ENCODE measurements around the gene ITGA4.

The ITGA4 gene

DNA sequence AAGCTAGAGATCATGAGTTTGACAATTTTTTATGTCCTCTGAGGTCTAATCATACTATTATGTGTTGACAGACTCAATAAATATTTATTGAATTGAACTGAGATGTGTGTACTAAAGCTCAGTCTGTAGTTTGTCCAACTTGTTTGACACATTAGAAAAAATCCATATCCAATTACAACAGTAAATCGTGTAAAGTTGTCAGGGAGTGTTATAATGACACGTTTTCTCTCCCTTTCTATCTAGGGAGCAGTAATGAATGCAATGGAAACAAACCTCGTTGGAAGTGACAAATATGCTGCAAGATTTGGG, 28.4 kb downstream of the ITGA4 start:
- no peak for TF ChIP-seq EZH2phosphoT487 (IDR thresholded peaks at IDR 0.05; ENCODE audit: borderline replicate concordance)
- TF ChIP-seq, protein P1, sequence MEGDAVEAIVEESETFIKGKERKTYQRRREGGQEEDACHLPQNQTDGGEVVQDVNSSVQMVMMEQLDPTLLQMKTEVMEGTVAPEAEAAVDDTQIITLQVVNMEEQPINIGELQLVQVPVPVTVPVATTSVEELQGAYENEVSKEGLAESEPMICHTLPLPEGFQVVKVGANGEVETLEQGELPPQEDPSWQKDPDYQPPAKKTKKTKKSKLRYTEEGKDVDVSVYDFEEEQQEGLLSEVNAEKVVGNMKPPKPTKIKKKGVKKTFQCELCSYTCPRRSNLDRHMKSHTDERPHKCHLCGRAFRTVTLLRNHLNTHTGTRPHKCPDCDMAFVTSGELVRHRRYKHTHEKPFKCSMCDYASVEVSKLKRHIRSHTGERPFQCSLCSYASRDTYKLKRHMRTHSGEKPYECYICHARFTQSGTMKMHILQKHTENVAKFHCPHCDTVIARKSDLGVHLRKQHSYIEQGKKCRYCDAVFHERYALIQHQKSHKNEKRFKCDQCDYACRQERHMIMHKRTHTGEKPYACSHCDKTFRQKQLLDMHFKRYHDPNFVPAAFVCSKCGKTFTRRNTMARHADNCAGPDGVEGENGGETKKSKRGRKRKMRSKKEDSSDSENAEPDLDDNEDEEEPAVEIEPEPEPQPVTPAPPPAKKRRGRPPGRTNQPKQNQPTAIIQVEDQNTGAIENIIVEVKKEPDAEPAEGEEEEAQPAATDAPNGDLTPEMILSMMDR (conservative IDR thresholded peaks at IDR 0.05; ENCODE audit: low read length) = no peak
- Histone ChIP-seq H3K9me3 (ENCODE audit: insufficient read depth, low read depth, low read length) (no peaks in the 10 kb centered on the region), H3K4me1 (ENCODE audit: insufficient read depth, low read length, poor library complexity, severe bottlenecking) (no peaks in the 10 kb centered on the region), H3K79me2 (ENCODE audit: insufficient read depth, low read length) (peaks cover 58% of the 10 kb centered on the region), H3K9me2 (replicated peaks; ENCODE audit: low read depth, low read length) (no peaks in the 10 kb centered on the region), H4K20me1 (ENCODE audit: insufficient read depth, low read length, poor library complexity, severe bottlenecking) (peaks cover 73% of the 10 kb centered on the region), H3K4me2 (ENCODE audit: low read depth, low read length, poor library complexity, severe bottlenecking) (no peak overlapping the region), H3K4me3 (ENCODE audit: low read length, poor library complexity, severe bottlenecking) (no peak overlapping the region), H3K36me3 (ENCODE audit: insufficient read depth, low read length) (peaks cover 88% of the 10 kb centered on the region), H3F3A (ENCODE audit: low read depth) (peaks cover 5% of the 10 kb centered on the region; the same call in 1 of the 2 replicates), H3K27me3 (ENCODE audit: insufficient read depth, low read length, poor library complexity, severe bottlenecking) (no peaks in the 10 kb centered on the region), H2AFZ (ENCODE audit: low read length) (no peak overlapping the region), H3K9ac (ENCODE audit: low read depth, low read length, poor library complexity, severe bottlenecking) (no peak overlapping the region)

DNA sequence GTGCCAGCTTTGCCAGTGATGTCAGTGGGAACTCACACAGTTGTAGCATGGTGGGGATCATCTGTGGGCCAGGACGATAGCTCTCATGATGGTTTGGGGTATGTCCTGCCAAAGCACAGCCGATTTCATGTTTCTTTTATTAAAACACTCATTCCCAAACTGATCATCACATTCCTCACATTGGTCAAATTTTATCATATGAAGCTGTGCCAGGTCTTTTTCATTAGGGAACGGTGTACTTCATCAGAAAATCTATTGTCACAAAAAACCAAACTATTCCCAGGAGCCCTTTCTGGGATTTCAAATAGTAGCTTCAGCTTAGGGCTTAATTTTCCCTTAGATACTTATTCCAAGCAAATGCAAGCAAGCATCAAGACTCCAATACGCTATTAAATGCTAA, 42.0 kb downstream of the ITGA4 start:
- Histone ChIP-seq H3K9ac (ENCODE audit: low read depth, low read length, poor library complexity, severe bottlenecking) (no peak overlapping the region), H3K9me2 (replicated peaks; ENCODE audit: low read depth, low read length) (no peaks in the 10 kb centered on the region), H3K79me2 (ENCODE audit: insufficient read depth, low read length) (peaks cover 15% of the 10 kb centered on the region), H3K4me1 (ENCODE audit: insufficient read depth, low read length, poor library complexity, severe bottlenecking) (no peaks in the 10 kb centered on the region), H3K36me3 (ENCODE audit: insufficient read depth, low read length) (peaks cover 95% of the 10 kb centered on the region), H3F3A (ENCODE audit: low read depth) (no peaks in the 10 kb centered on the region; the same call in none of the 2 replicates), H3K9me3 (ENCODE audit: insufficient read depth, low read depth, low read length) (no peaks in the 10 kb centered on the region), H2AFZ (ENCODE audit: low read length) (no peak overlapping the region), H3K27me3 (ENCODE audit: insufficient read depth, low read length, poor library complexity, severe bottlenecking) (no peaks in the 10 kb centered on the region), H4K20me1 (ENCODE audit: insufficient read depth, low read length, poor library complexity, severe bottlenecking) (peaks cover 35% of the 10 kb centered on the region), H3K4me2 (ENCODE audit: low read depth, low read length, poor library complexity, severe bottlenecking) (no peak overlapping the region), H3K4me3 (ENCODE audit: low read length, poor library complexity, severe bottlenecking) (no peak overlapping the region)
- TF ChIP-seq EZH2phosphoT487 (IDR thresholded peaks at IDR 0.05; ENCODE audit: borderline replicate concordance) = no peak
- TF ChIP-seq, protein P1 (conservative IDR thresholded peaks at IDR 0.05; ENCODE audit: low read length) = no peak

DNA sequence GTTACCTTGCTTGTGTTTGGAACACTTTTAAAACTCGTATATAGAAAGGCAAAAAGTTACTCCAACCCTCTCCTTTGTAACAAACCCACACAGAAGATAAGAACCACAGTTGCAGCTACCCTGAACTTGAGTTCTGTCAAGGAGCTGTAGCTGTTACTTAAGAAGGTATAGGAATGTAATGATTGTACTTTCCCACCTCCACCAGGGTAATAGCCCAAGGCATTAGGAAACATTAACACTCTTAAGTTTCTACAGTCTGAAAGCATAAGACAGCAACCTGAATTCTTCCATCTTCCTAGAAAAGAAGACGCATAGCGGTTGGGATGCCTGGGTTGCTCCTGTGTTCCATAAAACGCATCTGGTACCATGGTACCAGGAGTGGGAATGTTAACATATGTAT, 43.0 kb downstream of the ITGA4 start:
- Histone ChIP-seq H3K79me2 (ENCODE audit: insufficient read depth, low read length) (peaks cover 15% of the 10 kb centered on the region; the same call in 1 of the 2 replicates), H3K9me3 (ENCODE audit: insufficient read depth, low read depth, low read length) (no peaks in the 10 kb centered on the region), H3K27me3 (ENCODE audit: insufficient read depth, low read length, poor library complexity, severe bottlenecking) (no peaks in the 10 kb centered on the region), H3F3A (ENCODE audit: low read depth) (no peaks in the 10 kb centered on the region; the same call in 1 of the 2 replicates), H3K4me3 (ENCODE audit: low read length, poor library complexity, severe bottlenecking) (no peak overlapping the region), H3K9ac (ENCODE audit: low read depth, low read length, poor library complexity, severe bottlenecking) (no peak overlapping the region), H2AFZ (ENCODE audit: low read length) (no peak overlapping the region), H4K20me1 (ENCODE audit: insufficient read depth, low read length, poor library complexity, severe bottlenecking) (peaks cover 45% of the 10 kb centered on the region), H3K4me1 (ENCODE audit: insufficient read depth, low read length, poor library complexity, severe bottlenecking) (no peaks in the 10 kb centered on the region), H3K4me2 (ENCODE audit: low read depth, low read length, poor library complexity, severe bottlenecking) (no peak overlapping the region), H3K9me2 (replicated peaks; ENCODE audit: low read depth, low read length) (no peaks in the 10 kb centered on the region), H3K36me3 (ENCODE audit: insufficient read depth, low read length) (peaks cover 95% of the 10 kb centered on the region)
- TF ChIP-seq EZH2phosphoT487 (IDR thresholded peaks at IDR 0.05; ENCODE audit: borderline replicate concordance) = no peak
- TF ChIP-seq, protein P1 (conservative IDR thresholded peaks at IDR 0.05; ENCODE audit: low read length) = no peak
